Stimulated activated naive CD8-positive, alpha-beta T cell treated with anti-CD3 and anti-CD28 coated beads, Interleukin-15, amount 100 ng/mL, for 72 hours (primary cell): Measurements from ENCODE around the gene PRSS35.
"Not testable (repeated sequence)": the region's sequence is repeated elsewhere in the genome, so short reads cannot be mapped to it uniquely, and the experiment has no call there.

ENCODE experiments used
- ATAC-seq: fragments of 150-1000 bp; cut with Tn5 transposase; 2 replicates; pipeline ENCODE4 v1.10.0; 2021; ENCODE audit warnings: mild to moderate bottlenecking, moderate library complexity
- DNase-seq, 2 donors: peaks; one replicate each; pipeline ENCODE4 v3.0.0; 2021 to 2022
- H3K27ac Mint-ChIP-seq, 2 donors: one replicate each; pipeline ENCODE4 v1.8.0; 2022; ENCODE audit warnings: mild to moderate bottlenecking in 2 of 2, mixed read lengths in 2 of 2, moderate library complexity in 2 of 2
- H3K27me3 Mint-ChIP-seq: one replicate; pipeline ENCODE4 v1.8.0; 2022; ENCODE audit warnings: mixed read lengths
- H3K4me1 Mint-ChIP-seq: one replicate; pipeline ENCODE4 v1.8.0; 2022; ENCODE audit warnings: mild to moderate bottlenecking, mixed read lengths
- H3K4me3 Mint-ChIP-seq, 2 donors: one replicate each; pipeline ENCODE4 v1.8.0; 2022; ENCODE audit warnings: mild to moderate bottlenecking in 2 of 2, mixed read lengths in 2 of 2, moderate library complexity in 1 of 2
- H3K9me3 Mint-ChIP-seq, 2 donors: one replicate each; pipeline ENCODE4 v1.8.0; 2022; ENCODE audit warnings: mixed read lengths in 2 of 2

Gene PRSS35

DNA sequence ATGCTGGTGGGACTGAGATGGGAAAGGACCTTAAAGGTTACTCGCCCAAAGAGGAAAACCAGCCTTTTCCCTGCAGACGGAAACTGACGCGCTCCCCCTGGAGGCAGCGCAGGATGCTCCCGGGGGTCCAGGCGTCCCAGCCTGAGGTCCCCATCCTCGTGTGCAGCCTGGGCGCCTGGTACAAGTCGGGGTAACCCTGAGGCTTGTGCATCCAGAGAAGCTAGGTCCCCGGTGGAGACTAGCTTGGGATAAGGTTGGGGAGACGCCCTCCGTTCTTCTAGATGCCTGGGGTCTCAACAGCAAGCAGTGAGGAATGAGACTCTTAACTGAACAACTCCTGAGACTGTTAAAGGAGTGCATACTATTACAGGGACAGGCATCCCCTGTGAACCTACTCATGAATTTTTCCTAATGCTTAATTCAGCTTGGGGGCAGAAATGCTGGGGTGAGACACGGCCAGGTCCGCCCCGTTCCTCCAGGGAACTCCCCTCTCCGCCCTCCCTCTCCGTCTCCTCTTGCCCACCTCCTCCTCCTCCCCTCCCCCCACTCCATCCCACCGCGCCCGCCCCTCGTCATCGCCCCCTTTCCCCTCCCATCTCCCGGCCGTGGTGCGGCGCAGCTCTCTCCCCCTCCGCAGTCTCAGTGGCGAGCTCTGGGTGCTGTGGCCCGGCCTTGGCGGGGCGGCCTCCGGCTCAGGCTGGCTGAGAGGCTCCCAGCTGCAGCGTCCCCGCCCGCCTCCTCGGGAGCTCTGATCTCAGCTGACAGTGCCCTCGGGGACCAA lies at the start of gene PRSS35:
Gene PRSS35, plus strand, starts transcription at position 634 of the 781 bp plus-strand sequence. CDS start 10,908 bp downstream, outside the sequence.
- Mint-ChIP-seq H3K9me3 (no peaks in the 10 kb centered on the region), H3K4me3 (peak within 1 kb of the TSS; percentile 37 to 57), H3K4me1 (peaks cover 12% of the 10 kb centered on the region), H3K27ac (no peak within 1 kb of the TSS), H3K27me3 (peaks cover 69% of the 10 kb centered on the region)
- ATAC-seq (peak; percentile 69), DNase-seq (peak in 1 of 2 donors; percentile 5)

GRCh38 chr6:83463886-83464285 lies 48.4 kb upstream of the PRSS35 start:
- no peak overlapping the region for H3K4me3 Mint-ChIP-seq
- H3K27ac Mint-ChIP-seq, result no peak overlapping the region
- DNase-seq (no peak), ATAC-seq (no peak)
- H3K27me3 Mint-ChIP-seq, result no peaks in the 10 kb centered on the region
- no peaks in the 10 kb centered on the region for H3K4me1 Mint-ChIP-seq
- H3K9me3 Mint-ChIP-seq, result no peaks in the 10 kb centered on the region

- DNase-seq (no peak), ATAC-seq (no peak)
- Mint-ChIP-seq H3K27me3 (no peaks in the 10 kb centered on the region), H3K27ac (no peak overlapping the region), H3K4me1 (no peaks in the 10 kb centered on the region), H3K9me3 (no peaks in the 10 kb centered on the region), H3K4me3 (no peak overlapping the region)
These were observed 47.8 kb upstream of the PRSS35 start for GRCh38 chr6:83464381-83465140.

DNA sequence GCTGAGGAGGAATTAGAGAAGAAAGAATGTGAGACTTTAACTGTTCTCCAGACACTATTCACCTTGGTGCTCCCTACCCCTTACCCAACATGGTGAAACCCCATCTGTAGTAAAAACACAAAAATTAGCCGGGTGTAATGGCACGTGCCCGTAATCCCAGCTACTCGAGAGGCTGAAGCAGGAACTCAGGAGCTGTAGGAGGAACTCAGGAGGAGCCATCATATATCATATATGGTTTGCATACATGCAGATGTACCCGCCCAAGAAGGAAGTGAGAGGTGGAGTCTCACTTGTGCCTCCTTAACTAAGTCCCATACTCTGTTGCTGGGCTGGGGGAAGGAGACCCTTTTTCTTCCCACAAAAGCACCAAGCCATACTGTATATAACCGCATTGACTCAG lies 46.0 kb upstream of the PRSS35 start:
- Mint-ChIP-seq H3K27ac (no peak overlapping the region), H3K9me3 (no peaks in the 10 kb centered on the region), H3K27me3 (no peaks in the 10 kb centered on the region), H3K4me1 (no peaks in the 10 kb centered on the region), H3K4me3 (no peak overlapping the region)
- no peak for DNase-seq
- no peak for ATAC-seq

- Mint-ChIP-seq H3K27ac (no peak overlapping the region), H3K4me1 (no peaks in the 10 kb centered on the region), H3K9me3 (no peaks in the 10 kb centered on the region), H3K27me3 (peaks cover 11% of the 10 kb centered on the region), H3K4me3 (no peak overlapping the region)
- ATAC-seq, result no peak
- DNase-seq, result no peak
These were observed 44.7 kb upstream of the PRSS35 start for GRCh38 chr6:83467620-83468036.

- peaks cover 12% of the 10 kb centered on the region for H3K27me3 Mint-ChIP-seq
- no peak overlapping the region for H3K27ac Mint-ChIP-seq
- H3K9me3 Mint-ChIP-seq, result no peaks in the 10 kb centered on the region
- no peak overlapping the region for H3K4me3 Mint-ChIP-seq
- no peak for DNase-seq
- no peak for ATAC-seq
- H3K4me1 Mint-ChIP-seq, result no peaks in the 10 kb centered on the region
These were observed 42.3 kb upstream of the PRSS35 start for GRCh38 chr6:83470001-83470400.

DNA sequence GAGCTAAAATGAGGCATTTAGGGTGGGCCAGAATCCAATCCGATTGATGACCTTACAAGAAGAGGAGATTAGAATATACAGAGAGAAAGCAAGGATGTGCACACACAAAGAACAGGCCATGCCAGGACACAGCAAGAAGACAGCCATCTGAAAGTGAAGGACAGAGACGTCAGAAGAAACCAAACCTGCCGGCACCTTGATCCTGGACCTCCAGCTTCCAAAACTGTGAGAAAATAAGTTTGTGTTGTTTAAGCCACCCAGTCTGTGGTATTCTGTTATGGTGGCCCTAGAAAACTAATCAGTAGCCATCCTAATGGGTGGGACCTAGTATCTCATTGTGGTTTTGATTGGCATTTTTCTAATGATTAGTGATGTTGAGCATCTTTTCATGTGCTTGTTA lies 41.7 kb upstream of the PRSS35 start:
- Mint-ChIP-seq H3K4me1 (no peaks in the 10 kb centered on the region), H3K4me3 (no peak overlapping the region), H3K27me3 (peaks cover 12% of the 10 kb centered on the region), H3K9me3 (no peaks in the 10 kb centered on the region), H3K27ac (no peak overlapping the region)
- DNase-seq (no peak), ATAC-seq (no peak)

- Mint-ChIP-seq H3K4me3 (no peak overlapping the region), H3K9me3 (no peaks in the 10 kb centered on the region), H3K27me3 (peaks cover 12% of the 10 kb centered on the region), H3K27ac (no peak overlapping the region), H3K4me1 (no peaks in the 10 kb centered on the region)
- no peak for DNase-seq
- ATAC-seq, result no peak
These were observed 39.6 kb upstream of the PRSS35 start for GRCh38 chr6:83472767-83473166.

DNA sequence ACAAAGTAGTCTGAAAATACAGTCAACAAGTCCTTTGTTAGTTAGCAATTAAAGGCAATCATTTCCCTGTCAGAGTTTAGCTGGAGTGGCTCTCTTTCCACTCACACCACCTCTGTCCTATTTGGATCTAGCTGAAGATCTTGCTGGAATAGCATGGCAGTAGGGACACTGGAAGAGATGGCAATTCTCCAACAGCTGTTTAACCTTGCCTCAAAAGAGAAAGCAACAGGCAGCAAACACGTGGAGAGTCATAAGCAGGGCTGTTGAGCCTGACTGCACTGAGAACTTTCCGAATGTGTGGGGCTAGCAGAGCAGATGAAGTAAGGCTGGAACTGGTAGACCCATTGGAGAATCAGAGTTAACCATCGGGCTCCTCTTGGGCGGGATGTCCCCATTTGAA lies 38.0 kb upstream of the PRSS35 start:
- no peak overlapping the region for H3K4me3 Mint-ChIP-seq
- no peaks in the 10 kb centered on the region for H3K4me1 Mint-ChIP-seq
- H3K9me3 Mint-ChIP-seq, result no peaks in the 10 kb centered on the region
- H3K27ac Mint-ChIP-seq, result no peak overlapping the region
- DNase-seq, result no peak
- H3K27me3 Mint-ChIP-seq, result peaks cover 12% of the 10 kb centered on the region
- no peak for ATAC-seq

DNA sequence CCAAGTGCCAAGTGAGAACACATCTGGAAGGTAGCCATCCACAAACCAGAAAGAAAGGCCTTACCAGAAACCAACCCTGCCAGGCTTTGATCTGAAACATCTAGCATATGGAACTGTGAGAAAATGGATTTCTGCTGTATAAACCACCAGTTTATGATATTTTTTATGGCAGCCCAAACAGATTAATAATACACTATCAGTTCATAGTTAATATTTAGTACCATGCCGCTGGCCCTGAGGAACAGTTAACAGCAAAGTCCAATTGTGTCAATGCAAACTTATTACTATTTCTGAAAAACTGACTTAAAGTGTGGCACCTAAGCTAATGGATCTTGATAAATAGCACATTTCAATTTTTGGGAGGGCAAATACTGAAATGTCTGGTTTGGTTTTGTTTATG lies 35.4 kb upstream of the PRSS35 start:
- Mint-ChIP-seq H3K4me1 (no peaks in the 10 kb centered on the region), H3K9me3 (no peaks in the 10 kb centered on the region), H3K27ac (no peak overlapping the region), H3K27me3 (peaks cover 17% of the 10 kb centered on the region), H3K4me3 (no peak overlapping the region)
- ATAC-seq, result no peak
- no peak for DNase-seq

DNA sequence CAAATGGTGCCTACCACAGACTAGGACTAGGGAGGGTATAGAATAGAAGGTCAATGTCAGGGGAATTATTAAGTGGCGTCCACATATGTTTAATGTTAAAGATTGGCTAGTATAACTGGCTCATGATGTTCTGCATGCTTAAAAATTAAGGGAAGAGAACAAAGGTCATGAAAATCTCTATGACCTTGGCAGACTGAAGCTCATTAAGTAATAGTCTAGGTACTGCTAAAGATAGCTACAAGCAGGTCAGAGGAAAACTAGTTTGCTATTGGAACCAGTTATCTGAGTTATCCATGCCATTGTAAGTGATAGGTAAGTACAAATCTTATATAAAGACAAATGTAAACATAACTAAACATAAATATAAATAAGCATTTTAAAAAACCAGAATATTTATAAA lies 32.9 kb upstream of the PRSS35 start:
- Mint-ChIP-seq H3K4me1 (no peaks in the 10 kb centered on the region), H3K9me3 (no peaks in the 10 kb centered on the region), H3K4me3 (no peak overlapping the region), H3K27ac (no peak overlapping the region), H3K27me3 (peaks cover 9% of the 10 kb centered on the region)
- DNase-seq (no peak), ATAC-seq (no peak)

GRCh38 chr6:83480470-83480869 lies 31.9 kb upstream of the PRSS35 start:
- no peak for DNase-seq
- Mint-ChIP-seq H3K4me1 (no peaks in the 10 kb centered on the region), H3K27me3 (peaks cover 9% of the 10 kb centered on the region), H3K9me3 (no peaks in the 10 kb centered on the region), H3K27ac (no peak overlapping the region), H3K4me3 (no peak overlapping the region)
- no peak for ATAC-seq

- not testable (repeated sequence) for H3K27ac Mint-ChIP-seq, DNase-seq, H3K27me3 Mint-ChIP-seq, H3K4me1 Mint-ChIP-seq, H3K9me3 Mint-ChIP-seq, ATAC-seq, H3K4me3 Mint-ChIP-seq
These were observed 30.4 kb upstream of the PRSS35 start for GRCh38 chr6:83481938-83482337.

- Mint-ChIP-seq H3K27me3 (no peaks in the 10 kb centered on the region), H3K27ac (no peak overlapping the region), H3K9me3 (no peaks in the 10 kb centered on the region), H3K4me3 (no peak overlapping the region), H3K4me1 (no peaks in the 10 kb centered on the region)
- no peak for DNase-seq
- no peak for ATAC-seq
These were observed 23.9 kb upstream of the PRSS35 start for GRCh38 chr6:83488448-83488847.

DNA sequence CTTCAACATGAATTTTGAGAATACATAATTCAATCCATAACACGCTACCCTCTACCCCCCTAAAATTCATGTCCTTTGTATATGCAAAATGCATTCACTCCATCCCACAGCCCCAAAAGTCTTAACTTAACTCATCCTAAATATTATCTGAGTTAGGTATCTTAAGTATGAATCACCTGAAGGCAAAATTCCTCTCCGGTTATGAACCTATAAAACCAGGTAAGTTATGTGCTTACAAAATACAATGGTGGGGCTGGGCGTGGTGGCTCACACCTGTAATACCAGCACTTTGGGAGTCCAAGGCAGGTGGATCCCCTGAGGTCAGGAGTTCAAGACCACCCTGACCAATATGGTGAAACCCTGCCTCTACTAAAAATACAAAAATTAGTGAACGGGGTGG lies 23.5 kb upstream of the PRSS35 start:
- no peaks in the 10 kb centered on the region for H3K9me3 Mint-ChIP-seq
- DNase-seq (no peak), ATAC-seq (no peak)
- H3K4me1 Mint-ChIP-seq, result no peaks in the 10 kb centered on the region
- H3K27ac Mint-ChIP-seq, result no peak overlapping the region
- H3K4me3 Mint-ChIP-seq, result no peak overlapping the region
- no peaks in the 10 kb centered on the region for H3K27me3 Mint-ChIP-seq

DNA sequence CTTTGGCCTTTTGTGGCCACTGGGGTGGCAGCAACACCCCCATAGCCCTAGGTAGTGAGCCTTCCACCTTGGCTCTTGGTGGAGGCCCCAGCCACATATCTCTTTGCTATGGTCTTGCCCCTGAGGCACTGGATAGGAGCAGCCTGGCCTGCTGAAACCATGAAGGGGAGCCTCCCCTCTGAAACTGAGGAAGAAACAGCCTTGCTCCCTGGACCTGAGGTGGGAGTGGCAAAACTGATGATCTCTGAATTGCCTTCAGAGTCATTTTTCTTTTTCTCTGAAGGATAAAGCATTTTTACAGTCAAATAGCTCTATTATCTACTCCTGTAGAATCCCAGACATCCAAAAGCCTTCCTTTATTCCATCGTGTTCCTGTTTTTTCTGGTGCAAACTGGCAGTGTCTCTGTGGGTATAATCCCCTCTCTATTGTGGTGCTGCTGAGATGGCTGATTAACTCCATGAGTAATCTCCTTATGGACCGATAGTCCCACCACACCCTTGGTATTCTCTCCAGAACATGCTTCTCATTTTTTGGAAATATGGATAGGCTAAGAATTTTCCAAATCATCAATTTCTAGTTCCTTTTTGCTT lies 22.0 kb upstream of the PRSS35 start:
- Mint-ChIP-seq H3K4me3 (no peak overlapping the region), H3K27me3 (no peaks in the 10 kb centered on the region), H3K27ac (no peak overlapping the region), H3K4me1 (no peaks in the 10 kb centered on the region), H3K9me3 (no peaks in the 10 kb centered on the region)
- ATAC-seq, result no peak
- DNase-seq, result no peak
